HG03457 (cell line): Measurements from ENCODE around the gene FRMD4A.

Experiments used
- ATAC-seq: cut with Tn5 transposase; IDR thresholded peaks from one replicate; pipeline ENCODE4 v1.9.1; 2021; ENCODE audit warnings: moderate number of reproducible peaks; ENCODE audit not compliant: unreplicated experiment

FRMD4A gene

DNA sequence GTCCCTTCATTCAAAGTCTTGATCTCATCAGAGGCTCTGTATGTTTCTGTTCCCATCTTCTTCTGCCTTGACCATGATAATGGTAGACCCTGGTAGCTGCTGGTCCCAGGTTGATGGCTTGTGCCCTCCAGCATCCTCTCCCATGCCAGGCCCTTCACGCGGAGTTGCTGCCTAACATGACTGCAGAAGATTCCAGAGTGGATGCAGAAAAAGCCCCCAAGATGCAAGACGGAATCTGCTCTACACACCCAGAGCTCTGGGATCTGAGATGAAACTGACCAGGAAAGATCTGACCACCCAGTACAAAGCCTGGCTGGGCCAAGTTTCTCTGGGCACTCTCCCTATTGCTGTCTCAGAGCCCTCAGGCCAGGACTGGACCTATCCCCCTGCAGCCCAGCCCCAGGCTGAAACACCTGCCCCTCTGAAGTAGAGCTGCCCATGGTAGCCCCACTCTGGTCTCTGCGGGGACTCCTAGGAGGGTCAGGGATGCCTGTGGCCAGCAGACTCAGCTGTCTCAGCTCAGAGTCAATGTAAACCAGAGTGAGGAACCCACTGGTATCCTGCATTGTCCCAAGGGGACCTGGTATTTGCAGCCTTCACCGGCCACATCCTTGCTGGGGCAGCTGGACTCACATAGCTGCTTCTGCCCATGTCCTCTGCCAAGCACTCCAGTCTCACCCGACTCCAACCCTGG is 9.5 kb upstream of the FRMD4A start:
- no peak for ATAC-seq

DNA sequence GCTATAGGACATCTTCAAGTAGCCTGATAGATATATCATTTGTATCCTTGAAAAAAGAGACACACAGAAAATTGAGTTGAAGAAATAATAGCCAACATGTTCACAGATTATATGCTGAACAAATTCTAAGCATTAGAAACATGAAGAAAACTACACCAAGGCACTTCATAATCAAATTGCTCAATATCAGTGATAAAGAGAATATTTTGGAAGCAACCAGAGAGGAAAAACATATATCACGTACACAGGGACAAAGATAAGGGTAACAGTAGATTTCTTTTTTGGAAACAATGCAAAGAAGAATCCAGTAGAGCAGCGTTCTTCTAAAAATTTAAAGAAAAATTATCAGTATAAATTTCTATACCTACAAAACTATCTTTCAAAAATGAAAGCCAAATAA is 6.0 kb upstream of the FRMD4A start:
- ATAC-seq: no peak

DNA sequence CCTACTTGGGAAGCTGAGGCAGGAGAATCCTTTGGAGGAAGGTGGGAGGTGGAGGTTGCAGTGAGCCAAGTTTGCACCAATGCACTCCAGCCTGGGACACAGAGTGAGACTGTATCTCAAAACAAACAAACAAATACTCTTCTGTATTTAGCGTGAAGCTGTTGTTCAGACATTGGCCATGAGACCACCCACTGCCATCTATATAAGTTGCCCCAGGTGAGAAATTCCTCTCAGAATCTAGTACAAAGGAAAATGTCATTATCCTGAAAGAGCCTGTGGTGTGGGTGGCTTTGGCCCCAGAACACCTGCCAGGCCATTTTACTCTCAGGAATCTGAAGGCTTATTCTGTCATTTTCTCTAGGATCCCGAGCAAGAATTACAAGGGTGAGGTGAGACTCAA is 4.0 kb upstream of the FRMD4A start:
- no peak for ATAC-seq

DNA sequence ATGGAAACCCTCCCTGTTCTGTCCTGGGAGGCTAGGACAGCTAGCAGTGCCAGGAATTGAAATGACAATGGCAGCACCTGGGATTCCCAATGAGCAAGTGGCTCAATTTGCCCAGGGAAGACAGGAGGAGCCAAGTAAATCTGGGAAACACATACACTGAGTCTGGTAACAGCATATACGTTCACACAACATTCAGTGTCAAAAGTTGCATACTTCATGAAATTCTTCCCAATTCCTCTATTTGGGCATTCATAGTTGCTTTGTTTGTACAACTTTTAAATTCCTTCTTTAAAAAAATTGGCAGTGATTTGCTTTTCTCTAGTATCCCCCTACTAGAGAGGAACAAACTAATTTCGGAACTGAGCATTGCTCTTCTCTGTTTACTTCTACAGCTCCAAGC is 2.9 kb upstream of the FRMD4A start:
- ATAC-seq: no peak

DNA sequence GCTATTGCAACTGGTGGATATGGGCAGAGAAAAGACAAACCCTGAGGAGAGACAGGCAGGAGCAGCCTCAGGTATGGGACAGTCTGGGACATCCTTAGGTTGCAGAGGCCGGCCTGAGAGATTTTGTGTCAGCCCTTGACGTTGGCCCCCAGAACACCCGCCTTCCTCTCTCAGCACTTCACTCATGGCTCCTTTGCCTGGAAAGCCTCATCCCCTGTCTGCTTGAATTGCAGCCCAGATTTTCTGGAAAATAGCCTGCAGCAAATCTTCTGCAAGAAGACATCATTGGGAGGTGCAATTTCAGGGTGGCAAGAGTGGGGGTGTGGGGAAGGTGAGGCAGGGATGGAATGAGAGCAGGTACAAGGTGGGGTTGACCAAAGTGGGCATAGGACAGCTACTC is 2.2 kb upstream of the FRMD4A start:
- ATAC-seq: no peak

DNA sequence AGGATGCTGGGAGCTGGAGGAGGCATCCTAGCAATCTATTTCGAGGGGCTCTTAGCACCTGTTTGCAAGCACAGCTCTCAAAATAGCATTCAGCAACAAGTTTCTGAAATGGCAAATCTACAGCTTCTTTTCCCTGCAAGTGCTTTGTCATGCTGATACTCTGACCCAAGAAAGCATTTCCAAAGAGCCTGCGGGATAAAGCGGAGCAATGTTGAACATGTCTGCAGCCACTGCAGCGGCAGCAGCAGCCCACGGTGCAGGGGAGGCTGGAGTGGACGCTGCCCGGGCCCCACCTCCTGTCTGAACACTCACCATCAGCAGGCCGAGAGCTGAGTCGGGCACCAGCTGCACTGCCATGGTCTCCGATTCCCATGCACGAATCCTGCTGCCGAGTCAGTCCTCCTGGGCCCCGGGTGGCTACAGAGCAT is 964 bp downstream of the FRMD4A start:
- no peak for ATAC-seq

DNA sequence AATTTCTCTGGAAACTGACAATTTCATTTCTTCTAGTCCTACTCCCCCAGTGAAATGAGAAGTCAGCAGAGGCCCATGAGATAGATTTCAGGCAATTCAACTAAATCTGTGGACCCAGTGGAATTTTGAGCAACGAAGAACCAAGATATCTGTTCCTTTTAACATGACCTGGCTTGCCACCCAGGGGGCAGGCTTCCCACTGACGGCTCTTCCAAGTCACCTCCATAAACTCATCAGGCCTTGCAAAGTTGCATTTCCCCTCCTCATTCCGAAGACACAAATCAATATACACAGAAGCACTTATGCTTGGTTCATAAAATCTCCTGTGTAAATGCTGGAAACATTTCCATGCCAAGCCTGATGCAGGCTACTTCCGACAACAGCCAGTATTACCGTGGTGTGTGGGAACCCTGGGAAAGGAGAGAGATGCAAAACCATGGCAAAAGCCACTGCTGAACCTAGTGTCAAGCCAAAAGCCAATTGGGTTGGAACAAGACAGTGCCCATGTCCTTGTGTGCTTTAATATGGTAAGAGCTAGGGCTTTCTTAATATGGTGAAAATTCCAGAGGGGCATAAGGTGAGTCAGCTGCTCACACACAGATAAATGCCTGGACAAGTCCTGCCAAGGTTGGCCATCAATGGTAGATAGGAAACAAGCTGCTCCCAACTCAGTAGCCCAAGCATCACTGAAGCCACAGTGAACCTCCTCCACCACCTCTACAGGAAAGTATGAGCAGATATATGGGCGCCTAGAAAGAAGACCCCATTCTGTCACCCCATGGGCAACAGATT is 1.6 kb downstream of the FRMD4A start:
- no peak for ATAC-seq

DNA sequence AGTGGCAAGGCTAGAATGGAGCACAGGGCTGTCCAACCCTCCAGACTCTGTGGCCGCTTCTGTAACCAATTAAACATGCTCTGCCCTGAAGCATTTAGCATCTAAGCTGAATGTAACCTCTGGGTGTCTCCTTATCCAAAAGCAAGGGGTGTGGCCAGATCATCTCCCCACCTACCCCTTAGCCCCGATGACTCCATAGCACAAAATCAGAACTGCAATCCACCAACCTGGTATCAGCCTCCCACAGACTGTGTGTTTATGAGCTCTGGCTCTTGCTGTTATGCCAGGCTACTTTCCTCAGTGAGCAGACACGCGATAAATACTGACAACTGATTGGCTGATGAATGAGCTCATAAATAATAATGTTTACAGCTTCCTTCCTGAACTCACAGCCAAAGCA is 3.2 kb downstream of the FRMD4A start:
- ATAC-seq: no peak

DNA sequence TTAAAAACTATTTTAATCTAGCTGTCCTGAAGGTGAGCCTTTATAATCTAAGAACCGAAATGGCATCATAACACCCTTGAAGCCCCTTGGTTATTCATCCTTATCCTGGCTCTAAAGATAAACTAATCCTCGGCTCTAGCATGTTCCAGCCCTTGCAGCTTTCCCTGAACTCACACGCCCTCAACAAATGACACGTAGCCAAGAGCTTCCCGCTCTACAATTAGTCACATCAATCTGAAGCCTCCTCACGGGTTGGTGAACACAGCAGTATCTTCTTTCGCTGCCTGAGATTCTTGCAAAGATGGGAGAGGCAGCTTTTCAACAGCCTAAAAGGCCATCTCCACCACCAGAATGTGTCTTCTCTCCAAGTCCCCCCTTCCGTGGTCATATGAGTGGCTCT is 4.1 kb downstream of the FRMD4A start:
- ATAC-seq: no peak

DNA sequence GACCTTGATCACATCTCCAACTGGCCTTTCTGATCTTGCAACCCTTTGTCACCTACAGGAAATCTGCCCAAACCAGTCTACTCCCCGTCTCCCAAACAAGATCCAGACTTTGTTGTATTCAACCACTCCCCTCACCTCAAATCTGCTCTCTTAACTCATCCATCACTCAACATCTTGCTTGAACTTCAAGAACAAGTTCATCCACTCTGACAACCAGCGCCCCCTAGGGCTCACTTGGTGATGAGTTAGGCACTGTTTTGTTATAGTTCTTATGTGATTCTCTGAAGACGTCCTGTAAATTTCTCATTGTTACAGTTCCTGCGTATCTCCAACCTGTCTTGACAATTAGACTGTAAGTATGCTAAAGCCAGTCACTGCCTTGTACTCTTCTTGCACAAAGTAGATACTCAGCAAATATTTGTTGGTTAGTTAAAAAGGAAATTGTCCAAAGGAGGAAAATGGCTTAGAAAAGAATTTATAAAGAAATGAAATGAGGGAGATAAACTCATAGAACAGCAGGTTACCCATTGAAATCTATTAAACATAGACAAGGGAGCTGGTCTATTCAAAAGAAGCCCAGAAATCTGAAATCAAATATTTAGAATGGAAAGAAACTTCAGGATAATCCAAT is 5.3 kb downstream of the FRMD4A start:
- no peak for ATAC-seq

DNA sequence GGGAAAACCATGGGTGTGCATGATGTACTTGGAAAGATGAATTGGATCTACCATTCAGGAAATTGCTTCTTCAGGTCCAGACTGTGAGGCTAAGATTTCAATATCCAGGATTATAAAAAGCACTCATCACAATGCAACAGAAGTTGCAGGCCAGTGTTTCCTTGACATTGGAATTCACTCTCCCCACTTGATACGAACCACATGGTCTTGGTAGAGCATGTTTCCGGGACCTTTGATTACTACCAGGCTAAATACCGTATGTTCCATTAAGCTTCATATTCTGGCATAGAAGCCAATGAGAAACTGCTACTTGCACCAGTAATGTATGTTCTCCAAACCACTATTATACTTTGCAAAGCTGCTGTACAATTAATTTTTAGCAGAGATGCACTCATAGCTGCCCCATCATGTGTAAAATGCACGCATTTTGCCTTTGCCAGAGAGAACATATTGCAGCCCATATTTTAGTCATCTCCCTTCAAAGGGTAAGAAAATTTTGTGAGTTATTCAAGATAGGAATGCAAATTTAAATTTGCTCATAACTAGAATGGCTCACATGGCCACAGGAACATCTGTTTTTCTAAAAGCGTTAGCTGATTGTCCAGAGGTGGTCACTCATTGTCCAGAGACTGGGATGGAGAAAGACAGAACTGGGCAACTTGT is 8.1 kb downstream of the FRMD4A start:
- no peak for ATAC-seq

DNA sequence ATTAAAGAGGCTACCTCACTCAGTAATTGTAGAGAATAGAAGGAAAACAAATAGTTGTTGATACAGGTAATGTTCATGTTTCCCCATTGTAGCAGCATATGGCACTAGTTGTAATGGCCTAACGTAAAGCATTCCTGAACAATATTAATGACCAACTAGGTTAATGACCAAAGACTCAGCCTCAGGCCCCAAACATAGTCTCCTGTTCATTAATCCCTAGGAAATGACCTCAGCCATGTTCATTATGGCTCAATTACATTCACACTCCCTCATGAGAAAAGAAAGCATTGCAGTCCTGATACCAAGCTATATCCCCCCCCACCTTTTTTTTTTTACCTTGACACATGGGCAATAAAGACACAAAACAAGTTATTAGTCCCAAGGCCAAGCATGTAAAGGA is 12.7 kb downstream of the FRMD4A start:
- ATAC-seq: no peak

DNA sequence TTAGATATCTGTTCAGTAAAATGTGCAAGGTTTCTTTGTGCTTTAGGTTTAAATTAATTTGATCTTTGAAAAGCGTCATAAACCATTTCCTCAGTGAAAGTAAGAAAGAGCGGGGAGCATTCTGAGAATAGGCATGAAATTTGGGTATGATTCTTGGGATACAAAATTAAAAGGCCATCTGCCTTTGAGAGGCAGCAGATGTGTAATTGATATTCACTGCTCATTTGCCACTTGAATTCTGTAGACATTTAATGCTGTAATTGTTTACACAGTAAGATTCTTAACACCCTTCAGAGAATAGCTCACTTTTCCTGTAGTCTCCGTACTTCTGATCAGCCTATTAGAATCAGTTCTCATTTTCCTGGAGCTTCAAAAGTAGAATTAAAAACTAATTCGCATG is 18.7 kb downstream of the FRMD4A start:
- no peak for ATAC-seq

DNA sequence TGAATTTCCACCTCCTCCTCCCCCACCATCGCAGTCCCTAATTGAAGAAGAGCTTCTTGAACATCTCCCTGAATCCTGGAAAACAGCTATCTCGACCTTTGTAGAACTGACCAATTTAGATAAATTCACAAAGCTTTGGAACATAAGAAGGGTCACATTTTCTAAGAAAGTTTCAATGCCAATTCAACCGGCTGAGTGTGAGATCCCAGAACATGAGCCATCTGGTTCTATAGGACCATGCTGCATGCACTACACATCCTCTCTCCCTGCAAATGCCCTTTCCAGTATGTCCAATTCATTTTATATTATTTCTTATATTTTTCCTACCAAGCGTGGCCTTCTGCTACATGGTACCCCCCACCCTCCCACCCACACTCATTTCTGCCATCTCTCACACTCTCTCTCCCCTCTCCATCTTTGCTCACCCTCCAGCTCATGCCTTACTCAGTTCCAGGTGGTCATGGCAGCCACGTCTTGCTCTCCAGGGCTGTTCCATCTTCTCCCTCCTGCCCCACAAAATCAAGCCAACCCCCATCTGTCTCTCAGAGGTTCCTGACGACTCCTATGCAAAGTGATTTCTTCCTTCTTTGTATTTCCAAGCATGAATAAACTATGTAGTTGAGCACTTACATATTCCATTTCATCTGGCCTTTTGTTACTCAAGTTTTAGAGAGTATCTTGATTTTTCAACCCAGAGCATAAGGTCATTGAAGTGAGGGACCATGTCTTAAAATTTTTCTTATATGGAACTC is 19.3 kb downstream of the FRMD4A start:
- no peak for ATAC-seq

DNA sequence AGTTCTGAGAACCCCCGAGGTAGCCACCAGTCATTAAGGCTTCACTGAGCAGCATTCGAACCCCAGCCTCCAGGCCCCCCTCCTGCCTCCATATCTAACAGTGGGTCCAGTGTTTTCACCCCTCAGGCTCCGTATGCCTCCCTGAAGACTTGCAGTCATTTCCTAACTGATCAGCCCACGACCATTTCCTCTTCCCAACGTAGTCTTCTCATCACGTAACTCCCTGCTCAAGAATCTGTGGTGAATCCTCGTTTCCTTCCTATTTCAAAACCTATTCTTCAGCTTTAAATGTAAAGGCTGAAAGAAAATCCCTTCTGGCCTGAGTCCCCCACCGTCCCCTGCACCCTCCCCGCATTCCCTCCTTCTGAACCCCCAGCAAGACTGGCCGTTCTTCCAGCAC is 21.1 kb downstream of the FRMD4A start:
- ATAC-seq: no peak

DNA sequence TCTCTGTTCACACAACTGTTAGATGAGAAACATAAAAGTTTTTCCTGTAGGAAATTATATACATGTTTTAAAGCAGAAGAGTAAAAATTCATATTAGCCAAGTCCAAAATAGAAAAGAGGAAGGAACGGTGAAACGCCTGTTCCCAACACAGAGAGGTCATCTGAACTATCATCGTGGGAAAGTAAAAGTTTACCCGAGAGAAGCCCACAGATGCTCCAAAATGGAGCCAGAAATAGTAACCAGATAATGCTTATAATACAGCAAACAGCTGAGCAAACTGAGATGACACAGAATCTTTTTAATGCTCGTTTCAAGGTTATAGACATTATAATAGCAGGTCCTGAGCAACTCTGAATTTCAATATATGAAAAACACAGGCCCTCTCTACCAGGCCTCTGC is 24.5 kb downstream of the FRMD4A start:
- ATAC-seq: no peak

DNA sequence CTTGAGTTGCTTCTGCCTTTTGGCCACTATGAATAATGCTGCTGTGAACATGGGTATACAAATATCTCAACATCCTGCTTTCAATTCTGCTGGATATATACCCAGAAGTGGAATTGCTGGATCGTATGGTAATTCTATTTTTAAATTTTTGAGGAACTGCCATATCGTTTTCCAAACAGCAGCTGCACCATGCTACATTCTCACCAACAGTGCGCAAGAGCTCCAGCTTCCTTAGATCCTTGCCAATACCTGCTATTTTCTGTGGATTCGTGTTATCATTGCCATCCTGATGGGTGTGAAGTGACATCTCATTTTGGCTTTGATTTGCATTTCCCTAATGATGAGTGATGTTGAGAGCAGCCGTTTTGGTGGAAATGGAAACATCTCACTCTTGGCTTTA is 26.7 kb downstream of the FRMD4A start:
- ATAC-seq: no peak

DNA sequence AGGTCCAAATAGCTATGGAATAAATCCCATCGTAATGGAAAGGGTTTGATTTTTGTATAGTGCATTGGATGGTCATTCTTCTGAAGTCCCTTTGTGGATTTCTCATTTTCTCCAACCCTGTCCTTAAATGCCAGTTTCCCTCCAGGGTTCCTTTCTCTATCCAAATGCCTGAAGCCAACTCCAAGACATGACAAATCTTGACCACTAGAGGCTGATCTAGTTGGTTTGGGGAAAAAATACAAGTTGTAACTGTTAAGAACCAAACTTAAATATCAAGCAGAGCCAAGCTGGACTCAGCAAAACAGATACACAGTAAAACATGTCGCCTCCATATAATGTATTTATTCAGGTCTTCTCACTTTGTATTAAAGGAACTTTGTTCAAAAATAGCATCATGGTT is 28.7 kb downstream of the FRMD4A start:
- no peak for ATAC-seq

DNA sequence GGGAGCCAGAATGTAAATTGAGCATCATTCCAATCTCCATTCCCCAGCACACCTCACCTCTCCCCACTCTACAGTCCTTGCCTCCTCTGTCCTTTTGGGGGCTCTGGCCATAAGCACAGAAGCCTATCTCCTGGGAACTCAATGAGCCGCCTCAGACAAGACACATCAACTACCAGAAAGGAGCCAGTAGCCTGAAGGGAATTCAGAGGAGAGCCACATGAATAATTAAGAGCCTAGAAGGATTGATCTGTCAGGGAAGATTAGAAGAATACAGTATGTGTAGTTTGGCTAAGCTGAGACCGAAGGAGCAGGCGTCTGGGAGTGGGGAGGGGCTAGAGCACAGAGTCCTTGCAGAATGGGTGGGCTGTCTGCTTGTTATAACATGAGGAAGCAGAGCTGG is 31.2 kb downstream of the FRMD4A start:
- no peak for ATAC-seq

DNA sequence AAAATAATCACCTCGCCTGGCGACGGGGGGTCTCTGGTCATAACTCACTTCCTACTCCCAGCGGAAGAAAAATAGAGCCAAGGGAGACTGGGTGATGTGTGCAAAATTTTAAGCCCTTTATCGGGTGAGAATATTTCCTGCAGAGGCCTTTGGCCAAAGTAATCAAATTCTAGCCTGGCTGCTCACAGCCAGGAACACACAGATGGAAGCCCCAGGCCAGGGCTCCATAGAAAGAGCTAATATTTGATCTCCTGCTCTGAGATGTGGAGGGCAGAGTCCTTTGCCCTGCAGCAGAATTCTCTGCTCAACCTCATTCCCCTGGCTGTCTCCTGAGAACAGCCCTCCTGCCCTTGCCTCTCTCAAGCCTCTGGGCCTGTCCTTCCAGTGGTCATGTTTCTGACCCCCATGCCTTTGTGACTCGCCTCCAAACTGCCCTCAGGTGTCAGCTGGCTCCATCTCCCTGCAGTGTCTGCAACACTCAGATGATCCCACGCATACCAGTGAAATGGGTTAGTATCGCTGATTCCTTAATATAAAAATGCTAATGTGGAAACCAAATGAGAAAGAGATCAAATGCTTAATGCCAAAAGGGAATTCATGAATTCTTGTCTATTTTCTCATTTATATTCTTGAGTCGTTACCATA is 34.5 kb downstream of the FRMD4A start:
- no peak for ATAC-seq
